ENCODE measurements around the gene PFDN1.
"Not testable (repeated sequence)": the region's sequence is repeated elsewhere in the genome, so short reads cannot be mapped to it uniquely, and the experiment has no call there.

GRCh38 chr5:140198915-140199314 lies 104.0 kb downstream of the PFDN1 start:
- not testable (repeated sequence) for TF ChIP-seq POLR2A, CTCF, POLR2AphosphoS5, EP300 (IDR thresholded peaks at IDR 0.05)
